SIG-M5 treated with dmso at 0.1 percent for 504 hours (cell line): ENCODE measurements around the gene E4F1.

Source experiments
- DNase-seq: peaks from one replicate; lab custom pipeline; 2025; ENCODE audit not compliant: unreplicated experiment; lab: John Stamatoyannopoulos, UW

E4F1 gene

GRCh38 chr16:2206420-2206779, 17.0 kb upstream of the E4F1 start:
- no peak for DNase-seq

- DNase-seq = peak; percentile 65
Observed at GRCh38 chr16:2206780-2207433, 16.5 kb upstream of the E4F1 start.

- no peak for DNase-seq
Observed at GRCh38 chr16:2207872-2208271, 15.5 kb upstream of the E4F1 start.

- DNase-seq = no peak
Observed at GRCh38 chr16:2208308-2208707, 15.1 kb upstream of the E4F1 start.

- no peak for DNase-seq
Observed at GRCh38 chr16:2208772-2209171, 14.6 kb upstream of the E4F1 start.

GRCh38 chr16:2209258-2210008, 14.0 kb upstream of the E4F1 start:
- no peak for DNase-seq

- DNase-seq = no peak
Observed at GRCh38 chr16:2210009-2210332, 13.4 kb upstream of the E4F1 start.

GRCh38 chr16:2210386-2211365, 12.7 kb upstream of the E4F1 start, which contains the start of gene BRICD5:
TSS of gene BRICD5 (minus strand) at chr16:2210863. CDS start at chr16:2210833, 30 bp downstream.
- no peak for DNase-seq

- DNase-seq = no peak
Observed at GRCh38 chr16:2211923-2212347, 11.5 kb upstream of the E4F1 start.

GRCh38 chr16:2212362-2213324, 10.7 kb upstream of the E4F1 start:
- DNase-seq = peak; percentile 68

GRCh38 chr16:2213817-2214718, 9.3 kb upstream of the E4F1 start:
- no peak for DNase-seq

- no peak for DNase-seq
Observed at GRCh38 chr16:2214719-2214968, 8.7 kb upstream of the E4F1 start, which contains the start of gene PGP. TSS of gene PGP (minus strand) at chr16:2214840. CDS start at chr16:2214777, 63 bp downstream.

- DNase-seq = no peak
Observed at GRCh38 chr16:2216330-2216729, 7.1 kb upstream of the E4F1 start.

- peak; percentile 37 for DNase-seq
Observed at GRCh38 chr16:2223942-2224486, 623 bp downstream of the E4F1 start.

GRCh38 chr16:2226245-2226793, 2.9 kb downstream of the E4F1 start:
- no peak for DNase-seq

GRCh38 chr16:2226918-2227317, 3.5 kb downstream of the E4F1 start:
- no peak for DNase-seq

GRCh38 chr16:2228161-2228824, 4.9 kb downstream of the E4F1 start:
- no peak for DNase-seq

- DNase-seq = no peak
Observed at GRCh38 chr16:2229091-2229490, 5.7 kb downstream of the E4F1 start.
